Stimulated activated CD8-positive, alpha-beta memory T cell treated with anti-CD3 and anti-CD28 coated beads, Interleukin-12 subunit alpha, Interleukin-12 subunit beta, amount 100 ng/mL, for 4 hours (primary cell): ENCODE data around the gene CDH4.

Source experiments
- DNase-seq: peaks from one replicate; pipeline ENCODE4 v3.0.0-alpha.2; 2020; ENCODE audit warnings: low read depth

The CDH4 gene

DNA sequence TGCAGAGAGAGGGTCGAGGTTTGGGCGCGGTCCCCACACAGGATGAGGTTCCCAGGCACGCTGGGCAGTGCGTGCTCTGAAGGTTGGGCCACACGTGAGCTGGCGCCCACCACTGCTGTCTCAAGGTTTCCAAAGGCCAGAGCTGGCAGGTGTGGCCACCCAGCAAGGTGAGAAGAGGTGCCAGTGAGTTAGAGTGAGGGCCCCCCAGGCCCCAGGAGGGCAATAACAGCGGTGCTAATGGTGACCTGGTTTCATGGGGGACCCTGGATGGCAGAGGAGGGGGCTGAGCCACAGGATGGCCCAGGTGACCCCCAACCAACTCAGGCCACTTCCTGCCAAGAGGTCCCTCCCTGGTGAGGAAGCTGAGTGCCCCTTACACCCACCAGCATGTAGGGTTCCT lies 628.6 kb downstream of the CDH4 start:
- no peak for DNase-seq

DNA sequence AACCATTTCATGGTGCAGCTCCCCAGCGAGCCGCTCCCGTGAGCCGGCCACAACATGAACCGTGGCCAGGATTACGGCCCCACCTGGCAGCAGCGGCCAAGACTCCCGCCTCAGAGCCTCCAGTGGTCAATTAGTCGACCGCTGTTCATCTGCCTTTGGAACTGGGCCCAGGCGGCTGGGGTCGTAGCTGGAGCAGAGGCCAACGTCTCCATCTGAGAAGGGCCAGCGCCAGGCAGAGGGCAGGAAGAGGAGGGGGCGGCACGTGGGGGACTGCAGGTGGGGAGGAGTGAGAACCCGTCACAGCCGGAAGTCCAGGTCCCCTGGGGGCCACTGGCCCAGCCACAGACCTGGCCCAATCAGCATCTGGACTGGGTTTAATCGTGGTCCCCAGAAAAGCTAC lies 629.4 kb downstream of the CDH4 start:
- DNase-seq: no peak

DNA sequence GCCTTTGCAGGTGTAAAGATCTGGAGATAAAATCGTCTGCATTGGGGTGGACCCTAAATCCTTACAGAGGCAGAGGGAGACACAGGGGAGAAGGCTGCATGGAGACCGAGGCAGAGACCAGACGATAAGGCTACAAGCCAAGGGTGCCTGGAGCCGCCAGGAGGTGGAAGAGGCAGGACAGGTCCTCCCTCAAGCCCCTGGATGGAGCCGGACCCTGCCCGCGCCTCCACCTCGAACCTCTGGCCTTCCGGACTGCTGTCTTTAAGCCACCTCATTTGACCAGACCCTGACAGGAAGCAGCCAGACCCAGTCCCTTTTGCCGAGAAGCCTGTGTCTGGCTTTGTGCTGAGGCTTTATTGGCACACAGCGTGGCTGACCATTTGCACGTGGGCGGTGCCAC lies 629.8 kb downstream of the CDH4 start:
- DNase-seq: no peak

DNA sequence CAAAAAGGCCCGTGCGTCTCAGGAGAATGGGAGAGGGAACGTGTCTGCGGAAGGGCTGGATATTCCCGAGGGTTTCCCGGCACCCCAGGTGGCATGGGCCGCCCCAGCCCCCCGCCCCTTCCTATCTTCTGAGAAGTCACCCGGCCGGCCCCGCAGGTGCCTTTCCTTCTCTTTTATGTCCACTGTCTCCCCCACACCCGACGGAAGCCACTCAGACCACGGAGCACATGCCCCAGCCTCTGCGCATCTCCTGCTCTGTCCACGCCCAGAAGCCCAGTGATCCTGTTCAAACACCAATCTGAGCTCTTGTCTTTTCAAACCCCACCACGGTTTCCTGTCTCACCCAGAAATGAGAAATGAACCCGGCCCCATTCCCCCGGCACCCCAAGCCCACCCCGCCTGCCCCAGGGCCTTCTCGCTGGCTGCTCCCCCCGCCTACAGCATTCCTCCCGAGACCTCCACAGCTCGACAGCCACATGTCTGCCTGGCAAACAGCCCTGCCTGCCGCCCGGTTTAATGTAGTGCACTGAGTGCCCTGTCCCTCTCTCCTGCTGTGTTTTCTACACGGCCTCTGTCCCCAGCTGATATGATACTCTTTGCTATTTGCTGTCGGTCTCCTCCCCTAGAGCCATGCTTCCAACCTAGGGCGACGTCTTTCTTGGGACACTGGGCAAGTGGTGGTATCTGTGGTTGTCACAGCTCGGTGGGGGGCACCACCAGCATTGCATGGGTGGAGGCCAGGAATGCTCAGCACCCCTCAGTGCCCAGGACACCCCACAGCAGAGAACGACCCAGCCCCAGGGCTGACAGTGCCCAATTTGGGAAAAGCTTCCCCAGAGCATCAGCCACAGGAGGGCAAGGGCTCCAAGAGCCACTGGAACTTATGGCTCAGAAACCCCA lies 630.9 kb downstream of the CDH4 start:
- DNase-seq: no peak

DNA sequence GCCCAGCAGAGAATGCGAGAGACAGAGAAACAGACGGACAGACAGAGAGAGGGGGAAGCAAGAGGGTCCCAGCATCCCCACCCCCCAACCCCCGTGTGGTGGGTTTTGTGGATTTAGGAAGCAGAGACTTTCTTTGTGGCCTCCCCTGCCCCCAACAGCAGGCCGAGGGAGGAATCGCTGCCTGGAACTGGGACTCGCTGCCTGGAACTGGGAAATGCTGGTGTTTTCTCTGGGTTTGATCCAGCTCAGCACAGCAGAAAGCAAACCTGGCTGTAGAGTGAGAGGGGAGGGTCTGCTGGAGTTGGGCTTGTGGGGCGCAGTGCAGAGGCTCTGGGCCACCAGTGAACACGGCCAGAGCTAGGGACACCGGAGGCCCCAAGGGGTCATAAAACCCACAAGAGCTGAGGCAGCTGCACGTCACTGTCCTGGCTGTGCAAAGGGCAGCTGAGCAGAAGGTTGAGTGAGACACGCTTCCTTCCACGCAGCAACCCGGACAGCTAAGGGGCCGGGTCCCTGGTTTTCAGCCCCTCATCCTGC lies 631.9 kb downstream of the CDH4 start:
- no peak for DNase-seq

DNA sequence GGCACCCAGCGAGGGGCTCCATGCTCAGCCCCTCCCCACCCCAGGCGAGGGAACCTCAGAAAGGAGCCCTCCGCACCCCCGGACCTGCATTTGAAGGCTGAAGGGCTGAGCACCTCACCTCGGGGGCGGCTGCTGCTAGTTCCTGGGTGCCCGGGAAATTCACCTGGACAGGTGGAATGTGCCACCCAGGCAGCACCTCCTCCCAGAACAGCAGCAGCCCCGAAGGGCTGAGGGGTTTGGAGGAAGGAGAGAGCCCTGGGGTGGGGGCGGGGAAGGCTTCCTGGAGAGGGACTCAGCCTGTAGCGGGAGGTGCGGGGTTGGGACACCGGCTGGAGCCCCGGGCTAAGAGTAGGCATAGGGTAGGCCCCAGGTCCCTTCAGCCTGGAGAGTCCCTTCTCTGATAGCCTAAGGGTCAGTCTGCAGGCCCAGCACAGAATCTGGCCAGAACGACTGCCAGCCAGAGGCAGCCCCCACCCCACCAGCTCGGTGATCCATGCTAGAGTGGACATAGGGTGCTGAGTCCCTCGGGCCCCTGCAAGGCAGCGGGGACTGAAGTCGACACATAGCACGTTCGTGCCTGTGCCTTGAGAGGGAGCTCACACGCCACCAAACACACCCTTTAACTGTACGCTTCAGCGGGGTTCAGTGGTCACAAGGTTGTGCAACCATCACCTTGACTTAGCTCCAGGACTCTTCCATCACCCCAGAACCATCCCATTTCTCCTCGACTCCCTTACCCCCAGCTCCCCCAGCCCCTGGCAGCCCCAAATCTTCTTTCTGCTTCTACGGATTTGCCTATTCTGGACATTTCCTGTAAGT lies 632.7 kb downstream of the CDH4 start:
- DNase-seq: no peak

DNA sequence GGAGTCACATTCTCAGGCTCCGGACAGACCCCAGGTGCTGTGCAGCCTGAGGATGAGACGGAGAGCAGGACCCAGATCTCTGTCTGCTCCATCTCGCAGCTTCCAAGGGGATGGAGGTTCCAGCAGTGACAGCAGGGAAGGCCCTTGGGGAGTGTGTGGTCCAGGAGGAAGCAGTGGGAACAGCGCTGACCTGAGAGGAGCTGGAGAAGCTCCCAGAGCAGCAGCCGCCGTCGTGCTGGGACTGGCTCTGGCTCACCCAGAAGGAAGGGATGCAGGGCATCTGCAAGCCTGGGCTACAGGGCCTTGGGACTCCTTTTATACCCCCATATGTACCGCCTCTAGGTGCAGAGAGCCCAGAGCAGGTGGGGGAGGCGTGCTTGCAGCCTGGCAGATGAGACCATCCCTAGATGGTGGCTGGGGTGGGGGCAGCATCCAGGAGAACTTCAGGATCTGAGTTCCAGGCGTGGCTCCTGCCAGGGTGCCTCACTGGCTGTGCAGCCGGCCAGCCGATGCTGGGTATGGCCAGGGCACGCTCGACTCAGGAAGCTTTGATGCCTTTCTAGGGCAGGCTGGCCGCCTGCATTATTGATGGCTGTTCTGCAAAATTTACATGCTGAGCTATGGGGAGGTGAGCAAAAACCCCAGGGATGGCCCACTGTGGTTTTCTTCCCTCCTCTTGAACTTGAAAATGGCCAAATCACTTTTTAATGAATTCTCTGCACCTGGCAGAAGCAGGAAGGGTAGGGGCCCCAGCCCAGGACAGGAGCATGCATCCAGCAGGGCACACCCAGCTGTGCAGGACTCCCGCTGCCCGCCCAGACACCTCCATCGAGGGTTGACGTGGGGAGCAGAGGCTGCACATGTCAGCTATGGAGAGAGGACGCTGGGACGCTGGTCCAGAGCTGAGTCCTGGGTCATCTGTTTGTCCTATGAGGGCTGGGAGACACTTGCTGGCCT lies 634.0 kb downstream of the CDH4 start:
- DNase-seq: no peak

DNA sequence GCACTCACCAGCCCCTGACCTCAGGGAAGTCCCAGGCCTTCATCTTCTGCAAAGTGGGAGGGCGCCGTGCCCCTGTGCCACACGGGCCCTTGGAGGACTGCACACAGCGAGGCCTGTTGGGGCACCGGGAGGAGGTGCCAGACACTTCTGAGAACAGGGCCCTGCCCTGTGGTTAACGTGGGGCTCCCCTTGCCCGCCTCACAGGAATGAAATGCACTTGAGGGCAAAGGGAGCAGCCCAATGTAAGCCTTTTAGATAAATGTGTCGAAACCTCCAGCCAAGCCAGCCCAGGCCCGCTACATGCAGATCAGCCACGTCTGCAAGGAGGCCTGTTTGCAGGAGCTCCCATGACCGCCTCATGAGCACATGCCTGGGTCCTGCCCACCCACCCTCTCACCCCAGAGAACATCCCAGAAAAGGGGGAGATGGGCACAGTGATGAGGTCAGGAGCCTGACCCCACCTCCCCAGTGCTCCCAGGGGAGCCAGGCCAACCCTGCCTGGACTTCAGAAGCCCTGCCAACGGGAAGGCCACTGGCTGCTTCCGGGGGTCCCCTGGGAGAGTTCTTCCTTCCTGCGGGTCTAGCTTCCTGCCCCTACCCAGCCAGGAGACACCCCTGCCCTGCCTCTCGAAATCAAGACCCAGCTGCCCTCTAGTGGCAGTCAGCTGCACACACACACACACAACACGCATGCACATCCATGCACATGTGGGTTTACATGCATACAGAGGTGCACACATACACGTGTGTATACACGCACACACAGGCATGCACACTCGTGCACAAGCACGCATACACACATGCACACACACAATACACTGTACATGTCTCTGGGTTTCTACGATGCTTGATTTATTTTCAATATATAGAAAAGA lies 634.9 kb downstream of the CDH4 start:
- DNase-seq: no peak

DNA sequence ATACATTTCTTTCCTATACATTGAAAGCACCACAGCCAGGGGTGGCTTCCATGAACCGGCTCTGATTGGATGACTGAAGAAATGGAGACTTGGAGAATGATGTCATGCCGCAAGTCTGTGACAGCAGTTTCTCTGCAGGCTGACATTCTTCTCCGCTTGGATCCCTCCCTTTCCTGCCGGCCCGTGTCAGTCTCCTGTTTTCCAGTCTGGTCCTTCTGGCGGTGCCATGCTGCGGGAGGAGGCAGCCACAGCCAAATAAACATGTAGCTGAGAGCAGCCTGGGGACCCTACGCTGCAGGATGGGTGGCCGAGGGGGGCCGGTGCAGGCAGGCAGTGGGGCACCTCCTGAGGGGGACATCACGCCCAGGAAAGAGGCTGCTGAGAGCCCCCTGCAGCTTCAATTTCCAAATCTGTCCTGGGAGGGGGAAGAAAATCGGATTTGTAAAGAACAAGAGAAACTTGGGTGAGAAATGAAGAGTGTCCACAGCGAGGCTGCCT lies 635.6 kb downstream of the CDH4 start:
- DNase-seq: no peak

DNA sequence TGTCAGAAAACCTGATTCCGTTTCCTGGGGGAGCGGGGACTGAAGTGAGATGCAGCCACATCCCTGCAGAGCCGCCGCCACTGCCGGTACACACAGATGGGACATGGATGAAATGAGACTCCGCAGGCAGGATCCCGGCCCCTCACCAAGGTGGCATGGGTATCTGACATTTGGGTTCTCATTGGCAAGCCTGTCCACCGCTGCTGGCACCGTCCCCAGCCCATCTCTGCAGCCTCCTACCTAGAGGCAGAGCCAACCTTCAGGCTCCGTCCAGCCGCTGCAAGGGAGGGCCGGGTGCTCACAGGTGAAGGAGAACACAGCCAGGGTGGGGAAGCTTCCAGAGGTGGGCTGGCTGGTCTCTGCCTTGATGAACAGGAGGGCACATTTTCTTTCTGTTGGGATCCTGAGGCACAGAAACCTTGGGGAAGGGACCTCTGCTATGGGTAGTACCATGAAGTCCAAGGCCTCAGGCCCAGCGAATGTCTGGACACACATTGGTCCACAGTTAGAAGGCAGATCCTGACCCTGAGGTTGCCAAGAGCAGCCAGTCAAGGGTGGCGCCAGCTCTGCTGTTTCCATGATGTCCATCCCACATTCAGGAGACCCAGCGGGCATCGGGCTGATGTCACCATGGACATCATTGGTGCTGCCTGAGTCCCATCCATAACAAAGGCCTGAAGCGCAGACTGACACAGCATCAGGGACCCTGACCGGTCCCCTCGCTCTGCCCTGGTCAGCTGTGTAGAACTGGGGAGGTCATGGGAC lies 636.2 kb downstream of the CDH4 start:
- no peak for DNase-seq

DNA sequence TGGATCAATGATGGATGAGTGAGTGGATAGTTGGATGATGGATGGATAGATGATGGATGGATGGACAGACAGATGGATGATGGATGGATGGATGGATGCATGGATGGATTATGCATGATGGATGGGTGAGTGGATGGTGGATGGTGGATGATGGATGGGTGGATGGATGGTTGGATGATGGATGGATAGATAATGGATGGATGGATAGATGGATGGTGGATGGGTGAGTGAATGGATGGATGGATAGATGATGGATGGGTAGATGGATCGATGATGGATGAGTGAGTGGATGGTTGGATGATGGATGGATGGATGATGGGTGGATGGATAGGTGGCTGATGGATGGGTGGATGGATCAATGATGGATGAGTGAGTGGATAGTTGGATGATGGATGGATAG lies 637.6 kb downstream of the CDH4 start:
- no peak for DNase-seq

DNA sequence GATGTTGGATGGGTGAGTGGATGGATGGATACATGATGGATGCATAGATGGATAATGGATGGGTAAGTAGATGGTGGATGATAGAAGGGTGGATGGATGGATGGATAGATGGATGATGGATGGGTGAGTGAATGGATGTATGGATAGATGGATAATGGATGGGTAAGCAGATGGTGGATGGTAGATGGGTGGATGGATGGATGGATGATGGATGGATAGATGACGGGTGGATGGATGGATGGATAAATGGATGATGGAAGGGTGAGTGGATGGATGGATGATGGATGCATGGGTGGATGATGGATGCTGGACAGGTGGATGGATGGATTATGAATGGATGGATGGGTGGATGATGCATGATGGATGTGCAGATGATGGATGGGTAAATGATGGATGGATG lies 638.1 kb downstream of the CDH4 start:
- no peak for DNase-seq

DNA sequence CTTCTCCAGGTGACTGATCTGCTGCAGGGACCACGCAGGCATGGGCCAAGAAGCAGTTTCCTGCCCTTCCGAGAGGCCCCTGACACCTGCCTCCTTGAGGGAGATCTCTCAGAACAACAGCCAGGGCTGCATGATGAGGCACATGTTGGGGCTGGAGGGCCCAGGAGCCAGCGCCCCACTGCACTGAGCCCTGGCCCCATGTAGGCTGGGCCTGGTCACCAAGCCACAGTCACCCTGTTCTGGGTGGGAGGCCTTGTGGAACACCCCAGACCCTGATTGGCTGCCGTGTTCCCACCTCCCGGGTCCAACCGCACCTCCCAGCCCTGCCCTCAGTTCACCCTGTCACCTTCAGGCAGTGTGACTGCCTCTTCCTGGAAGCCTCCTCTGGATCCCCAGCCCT lies 639.4 kb downstream of the CDH4 start:
- DNase-seq: no peak

DNA sequence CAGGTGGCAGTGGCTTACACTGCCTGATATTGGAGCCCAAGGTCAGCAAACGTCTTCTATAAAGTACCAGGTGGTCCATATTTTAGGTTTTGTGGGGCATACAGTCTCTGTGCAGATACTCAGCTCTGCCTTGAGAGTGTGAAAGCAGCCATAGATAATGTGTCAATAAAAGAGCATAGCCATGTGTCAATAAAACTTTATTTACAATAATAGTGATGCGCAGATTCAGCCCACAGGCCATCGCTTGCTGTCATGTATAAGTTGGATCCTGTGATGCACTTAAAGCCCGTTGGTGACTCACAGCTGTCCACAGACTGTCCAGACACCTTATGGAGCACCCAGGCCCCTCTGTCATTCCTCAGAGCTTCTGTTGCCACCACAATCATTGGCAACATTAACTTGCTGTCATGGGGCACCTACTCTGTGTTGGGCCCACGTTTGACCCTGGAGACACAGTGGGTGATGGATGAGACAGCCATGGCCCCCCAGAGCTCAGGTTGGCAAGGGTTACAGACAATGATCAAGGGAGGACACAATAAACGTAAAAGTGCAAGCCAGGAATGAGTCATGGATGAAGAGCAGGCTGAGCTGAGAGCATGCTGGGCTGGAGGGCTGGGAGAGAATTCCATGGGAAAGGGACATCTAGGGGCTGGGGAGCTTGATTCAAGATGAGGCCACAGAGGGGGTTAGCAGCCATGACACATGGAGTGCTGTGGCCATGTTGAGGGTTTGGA lies 640.0 kb downstream of the CDH4 start:
- DNase-seq: no peak

DNA sequence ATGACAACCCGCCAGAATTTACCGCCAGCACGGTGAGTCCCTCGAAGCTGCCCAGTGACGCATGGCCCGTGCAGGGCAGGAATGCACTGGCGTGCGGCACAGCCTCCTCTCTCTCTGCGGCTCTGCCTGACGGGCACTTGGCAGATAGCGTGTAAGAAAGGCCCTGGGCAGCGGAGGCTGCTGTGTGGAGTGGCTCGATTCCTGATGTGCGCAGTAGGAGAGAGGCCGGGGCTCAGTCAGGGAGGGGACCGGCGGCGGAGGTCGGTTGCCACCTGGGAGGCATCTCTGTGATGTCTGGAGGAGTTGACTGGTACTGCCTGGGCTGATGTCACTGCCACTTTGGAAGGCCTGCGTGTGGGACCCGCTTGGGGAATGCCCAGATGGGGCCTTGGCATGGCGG lies 643.0 kb downstream of the CDH4 start:
- no peak for DNase-seq

DNA sequence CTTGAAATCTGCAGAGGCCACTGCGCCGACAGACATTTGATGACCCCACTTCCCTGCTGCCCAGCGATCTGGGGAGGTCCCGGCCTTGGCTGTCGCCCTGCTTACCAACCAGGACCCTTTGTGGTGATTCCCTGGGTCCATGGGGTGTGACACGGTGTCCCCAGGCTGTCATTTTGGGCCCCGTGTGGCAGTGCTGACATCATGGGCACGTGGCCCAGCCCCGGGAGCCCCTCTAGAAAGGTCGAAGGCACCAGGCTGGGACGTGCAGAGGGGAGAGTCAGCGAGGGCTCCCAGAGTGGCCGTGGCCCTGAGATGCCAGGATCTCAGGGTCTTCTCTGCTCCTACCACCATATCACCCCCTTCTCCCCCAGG lies 643.6 kb downstream of the CDH4 start:
- no peak for DNase-seq

DNA sequence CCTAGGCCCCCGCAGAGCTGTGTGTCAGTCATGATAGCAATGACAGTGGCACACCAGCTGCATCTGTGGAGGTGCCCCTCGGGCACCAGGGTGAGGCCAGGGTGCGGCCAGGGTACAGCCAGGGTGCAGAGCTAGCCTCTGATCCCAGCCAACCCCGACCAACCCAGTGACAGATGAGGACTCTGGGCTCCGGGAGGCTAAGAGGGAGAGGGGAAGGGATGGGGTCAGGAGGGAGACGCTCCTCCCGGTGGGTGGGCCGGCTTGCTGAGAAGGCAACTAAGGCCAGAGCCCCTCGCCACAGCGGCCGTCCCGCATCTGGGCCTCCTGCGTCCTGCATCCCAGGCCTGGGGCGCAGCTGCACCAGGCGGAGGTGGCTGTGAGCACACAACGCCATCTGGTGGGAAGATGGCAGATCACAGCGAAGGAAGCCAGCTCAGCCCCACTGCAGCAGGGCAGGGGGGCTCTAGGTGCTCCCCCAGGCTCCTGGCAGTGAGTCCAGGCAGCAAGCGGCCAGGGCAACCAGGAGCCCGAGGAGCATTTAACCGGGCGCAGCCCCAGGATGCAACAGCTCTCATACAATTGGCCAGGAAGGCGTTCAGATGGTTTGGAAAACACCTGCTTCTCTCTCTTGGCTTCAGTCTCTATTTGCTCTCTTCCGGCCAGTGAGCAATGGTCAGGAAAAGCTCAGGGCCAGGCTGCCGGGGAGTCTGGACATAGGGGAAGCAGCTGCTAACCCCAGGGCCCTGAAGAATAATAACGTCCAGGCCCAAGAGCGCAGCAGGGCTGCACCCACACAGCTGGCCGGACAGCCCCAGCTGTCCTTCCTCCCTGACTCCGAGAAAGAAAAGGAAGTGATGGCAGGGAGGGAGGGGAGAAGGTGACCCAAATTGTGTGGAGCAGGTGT lies 644.2 kb downstream of the CDH4 start:
- DNase-seq: no peak
